Measurements from ENCODE around the gene P3H1. TPM values are rescaled to one million over a fixed set of nuclear protein-coding genes. Genes with fewer than 3 reads are reported as not detected.

Gene P3H1
- total and polyA plus RNA-seq, 2 of the 13 experiments (the other 11 are each of a cell fraction or from before 2014, with no cell fraction given): 64.6 to 120 TPM

- TF ChIP-seq NFAT5 (CRISPR knock-in tag; IDR thresholded peaks at IDR 0.05) (no peak), TRAFD1 (CRISPR knock-in tag; IDR thresholded peaks at IDR 0.05; ENCODE audit: borderline replicate concordance) (no peak), FOXK1 (CRISPR knock-in tag; IDR thresholded peaks at IDR 0.05; ENCODE audit: borderline replicate concordance, low read depth) (0 out of 2 replicates have a peak, but pooled peaks have one; percentile 24), HOXA9 (CRISPR knock-in tag; IDR thresholded peaks at IDR 0.05; ENCODE audit: borderline replicate concordance) (no peak), ZFP62 (CRISPR knock-in tag; IDR thresholded peaks at IDR 0.05) (no peak), KMT2A (CRISPR knock-in tag; IDR thresholded peaks at IDR 0.05) (0 out of 2 replicates have a peak, but pooled peaks have one; percentile 37), MAX (IDR thresholded peaks at IDR 0.05) (peak; percentile 26; the same call in 1 of the 2 replicates), SAP130 (CRISPR knock-in tag; IDR thresholded peaks at IDR 0.05; ENCODE audit: low read depth) (peak; percentile 79), AHDC1 (CRISPR knock-in tag; IDR thresholded peaks at IDR 0.05; ENCODE audit: borderline replicate concordance) (no peak), ZNF251 (CRISPR knock-in tag; IDR thresholded peaks at IDR 0.05) (no peak)
Observed at GRCh38 chr1:42765832-42766740, 742 bp downstream of the P3H1 start (continued).

Measured in HepG2 (cell line).